ENCODE data around the gene MUCL3.

GRCh38 chr6:30938730-30939129 lies 2.0 kb upstream of the MUCL3 start:
- TF ChIP-seq POLR2AphosphoS5 (IDR thresholded peaks at IDR 0.05; ENCODE audit: borderline replicate concordance, low read depth, low read length) (no peak), EZH2 (IDR thresholded peaks at IDR 0.05) (no peak)

Data from SK-N-MC (cell line).